ENCODE measurements around the gene CSMD2.

The CSMD2 gene

DNA sequence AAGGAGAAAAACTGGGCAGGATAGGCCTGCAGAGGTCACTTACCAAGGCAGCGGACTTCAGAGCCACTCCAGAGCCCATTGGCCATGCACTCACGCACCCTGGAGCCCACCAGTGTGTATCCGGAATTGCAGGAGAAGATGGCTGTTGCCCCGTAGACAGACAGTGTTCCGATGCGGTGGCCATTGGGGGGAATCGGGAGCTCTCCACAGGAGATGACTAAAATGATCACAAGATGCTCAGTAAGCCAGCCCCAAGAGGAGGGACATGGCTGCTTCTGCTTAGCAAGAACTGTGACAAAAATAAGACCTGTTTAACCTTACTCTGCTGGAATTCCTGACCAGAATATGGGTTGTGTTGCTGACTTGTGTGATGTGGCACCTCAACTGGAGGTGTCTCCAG lies 595.7 kb downstream of the CSMD2 start:
- Histone ChIP-seq H3K9me3 (ENCODE audit: control insufficient read depth in 5 of 5, low read length in 5 of 5) (peaks cover 0 to 3% (median 0%) of the 10 kb centered on the region in 5 donors), H3K27me3 (ENCODE audit: control insufficient read depth in 5 of 5, insufficient read depth in 4 of 5, low read length in 5 of 5) (no peaks in the 10 kb centered on the region), H3K4me1 (ENCODE audit: control insufficient read depth in 5 of 5, insufficient read depth in 5 of 5, low read length in 5 of 5) (peaks cover 0 to 27% (median 0%) of the 10 kb centered on the region in 5 donors)

DNA sequence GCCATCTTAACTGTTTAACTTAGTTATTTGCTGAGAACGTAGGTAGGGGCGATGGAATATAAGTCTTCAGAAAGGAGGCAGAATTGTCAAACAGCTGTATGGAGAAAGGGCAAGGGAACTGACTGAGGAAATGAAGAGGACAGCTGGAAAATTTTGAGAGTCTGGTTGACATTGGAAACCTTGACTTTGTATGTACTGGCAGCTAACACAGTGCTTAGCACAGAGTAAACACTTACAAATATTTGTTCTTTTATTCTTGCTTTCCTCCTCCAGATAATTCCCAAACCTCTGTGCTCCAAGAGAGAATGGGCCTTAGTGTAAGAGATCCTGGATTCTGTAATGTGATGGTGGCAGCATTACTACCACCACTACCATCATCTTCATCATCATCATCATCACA lies 601.3 kb downstream of the CSMD2 start:
- Histone ChIP-seq H3K27me3 (ENCODE audit: control insufficient read depth in 5 of 5, insufficient read depth in 4 of 5, low read length in 5 of 5) (no peaks in the 10 kb centered on the region), H3K9me3 (ENCODE audit: control insufficient read depth in 5 of 5, low read length in 5 of 5) (peaks cover 0 to 3% (median 0%) of the 10 kb centered on the region in 5 donors), H3K9ac (ENCODE audit: low read length in 5 of 5) (no peak overlapping the region), H3K4me3 (ENCODE audit: low read depth in 1 of 5, low read length in 5 of 5) (no peak overlapping the region), H3K36me3 (ENCODE audit: control insufficient read depth in 5 of 5, insufficient read depth in 5 of 5, low read length in 5 of 5) (no peaks in the 10 kb centered on the region), H3K4me1 (ENCODE audit: control insufficient read depth in 5 of 5, insufficient read depth in 5 of 5, low read length in 5 of 5) (no peaks in the 10 kb centered on the region), H3K27ac (ENCODE audit: low read depth, low read length) (no peak overlapping the region)

More for the DNA sequence above, 595.7 kb downstream of the CSMD2 start:
- H3K36me3 ChIP-seq (ENCODE audit: control insufficient read depth in 5 of 5, insufficient read depth in 5 of 5, low read length in 5 of 5), result no peaks in the 10 kb centered on the region
- H3K4me3 ChIP-seq (ENCODE audit: low read depth in 1 of 5, low read length in 5 of 5), result no peak overlapping the region
- H3K9ac ChIP-seq (ENCODE audit: low read length in 5 of 5), result no peak overlapping the region
- no peak overlapping the region for H3K27ac ChIP-seq (ENCODE audit: low read depth, low read length)

DNA sequence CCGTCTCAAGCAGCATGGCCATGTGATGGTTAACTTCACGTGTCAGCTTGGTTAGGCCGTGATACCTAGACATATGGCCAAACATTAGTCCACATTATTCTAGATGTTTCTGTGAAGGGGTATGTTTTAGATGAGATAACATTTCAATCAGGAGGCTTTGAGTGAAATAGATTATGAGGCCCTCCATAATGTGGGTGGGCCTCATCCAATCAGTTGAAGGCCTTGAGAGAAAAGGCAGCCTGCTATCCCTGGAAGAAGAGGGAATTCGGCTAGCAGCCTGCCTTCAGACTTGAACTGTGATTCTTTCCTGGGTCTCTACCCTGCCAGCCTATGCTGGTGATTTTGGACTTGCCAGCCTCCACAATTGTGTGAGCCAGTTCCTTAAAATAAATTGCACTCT lies 602.5 kb downstream of the CSMD2 start:
- peaks cover 0 to 1% (median 0%) of the 10 kb centered on the region in 5 donors for H3K9me3 ChIP-seq (ENCODE audit: control insufficient read depth in 5 of 5, low read length in 5 of 5)
- H3K27ac ChIP-seq (ENCODE audit: low read depth, low read length), result no peak overlapping the region
- H3K9ac ChIP-seq (ENCODE audit: low read length in 5 of 5), result no peak overlapping the region
- H3K36me3 ChIP-seq (ENCODE audit: control insufficient read depth in 5 of 5, insufficient read depth in 5 of 5, low read length in 5 of 5), result no peaks in the 10 kb centered on the region
- no peak overlapping the region for H3K4me3 ChIP-seq (ENCODE audit: low read depth in 1 of 5, low read length in 5 of 5)
- no peaks in the 10 kb centered on the region for H3K27me3 ChIP-seq (ENCODE audit: control insufficient read depth in 5 of 5, insufficient read depth in 4 of 5, low read length in 5 of 5)
- H3K4me1 ChIP-seq (ENCODE audit: control insufficient read depth in 5 of 5, insufficient read depth in 5 of 5, low read length in 5 of 5), result no peaks in the 10 kb centered on the region

DNA sequence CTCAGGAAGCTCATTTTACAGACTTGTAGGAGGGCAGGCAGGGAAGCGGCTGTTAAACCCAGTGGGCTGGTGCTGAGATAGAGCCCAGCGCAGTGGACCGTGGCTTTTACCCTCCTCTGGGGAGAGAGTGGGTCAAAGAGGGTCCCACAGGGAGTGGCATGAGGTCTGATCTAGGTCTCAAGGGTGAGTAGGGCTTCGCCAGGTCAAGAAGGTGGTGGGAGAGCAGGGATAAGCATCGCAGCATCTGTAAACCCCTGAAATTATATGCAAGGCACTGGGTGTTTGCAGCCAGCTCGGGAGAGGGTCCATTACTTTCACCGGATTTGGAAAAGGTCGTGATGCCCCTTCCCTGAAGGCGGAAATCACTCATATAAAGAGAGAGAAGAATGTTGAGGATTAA lies 603.5 kb downstream of the CSMD2 start:
- no peak overlapping the region for H3K27ac ChIP-seq (ENCODE audit: low read depth, low read length)
- no peaks in the 10 kb centered on the region for H3K27me3 ChIP-seq (ENCODE audit: control insufficient read depth in 5 of 5, insufficient read depth in 4 of 5, low read length in 5 of 5)
- H3K4me3 ChIP-seq (ENCODE audit: low read depth in 1 of 5, low read length in 5 of 5), result no peak overlapping the region
- H3K36me3 ChIP-seq (ENCODE audit: control insufficient read depth in 5 of 5, insufficient read depth in 5 of 5, low read length in 5 of 5), result no peaks in the 10 kb centered on the region
- peaks cover 0 to under 1% (median 0%) of the 10 kb centered on the region in 5 donors for H3K9me3 ChIP-seq (ENCODE audit: control insufficient read depth in 5 of 5, low read length in 5 of 5)
- H3K4me1 ChIP-seq (ENCODE audit: control insufficient read depth in 5 of 5, insufficient read depth in 5 of 5, low read length in 5 of 5), result no peaks in the 10 kb centered on the region
- no peak overlapping the region for H3K9ac ChIP-seq (ENCODE audit: low read length in 5 of 5)

DNA sequence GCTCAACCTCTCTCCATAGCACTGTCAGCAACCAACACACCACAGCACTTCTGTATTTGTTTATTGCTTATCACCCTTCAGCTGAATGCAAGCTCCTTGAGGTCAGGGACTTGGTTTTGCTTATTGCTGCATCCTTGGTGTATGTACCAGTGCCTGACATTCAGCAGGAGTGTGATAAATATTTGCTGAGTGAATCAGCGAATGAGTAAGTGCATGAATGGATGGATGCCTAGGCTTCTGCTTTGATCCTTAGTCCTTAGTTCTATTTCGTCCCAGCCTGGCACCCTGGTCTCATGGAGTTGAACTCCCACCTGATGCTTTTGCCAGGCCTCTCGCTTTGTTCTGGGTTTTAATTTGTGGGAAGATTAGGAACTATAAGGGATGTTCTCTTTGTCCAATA lies 604.4 kb downstream of the CSMD2 start:
- Histone ChIP-seq H3K9ac (ENCODE audit: low read length in 5 of 5) (no peak overlapping the region), H3K27me3 (ENCODE audit: control insufficient read depth in 5 of 5, insufficient read depth in 4 of 5, low read length in 5 of 5) (no peaks in the 10 kb centered on the region), H3K9me3 (ENCODE audit: control insufficient read depth in 5 of 5, low read length in 5 of 5) (peaks cover 0 to 4% (median 0%) of the 10 kb centered on the region in 5 donors), H3K27ac (ENCODE audit: low read depth, low read length) (no peak overlapping the region), H3K4me1 (ENCODE audit: control insufficient read depth in 5 of 5, insufficient read depth in 5 of 5, low read length in 5 of 5) (no peaks in the 10 kb centered on the region), H3K36me3 (ENCODE audit: control insufficient read depth in 5 of 5, insufficient read depth in 5 of 5, low read length in 5 of 5) (no peaks in the 10 kb centered on the region), H3K4me3 (ENCODE audit: low read depth in 1 of 5, low read length in 5 of 5) (no peak overlapping the region)

DNA sequence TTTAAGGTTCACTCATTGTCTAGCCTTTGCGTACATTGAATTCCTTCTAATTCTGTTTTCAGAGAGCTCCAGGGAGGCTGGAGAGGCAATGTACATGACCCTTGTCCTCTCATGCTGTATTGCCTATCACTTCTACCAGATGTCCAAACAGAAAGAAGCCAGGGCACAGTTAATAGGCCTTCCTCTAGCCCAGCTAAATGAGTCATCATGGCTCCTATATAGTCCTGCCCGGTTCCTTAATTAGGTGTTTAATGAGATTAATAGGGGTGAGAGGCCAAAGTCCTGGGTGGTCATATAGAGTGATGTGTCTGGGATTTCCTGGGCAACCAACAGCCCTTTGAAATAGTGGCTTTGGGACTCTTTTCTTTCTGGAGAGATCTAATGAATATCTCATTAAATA lies 616.3 kb downstream of the CSMD2 start:
- no peaks in the 10 kb centered on the region for H3K36me3 ChIP-seq (ENCODE audit: control insufficient read depth in 5 of 5, insufficient read depth in 5 of 5, low read length in 5 of 5)
- H3K4me1 ChIP-seq (ENCODE audit: control insufficient read depth in 5 of 5, insufficient read depth in 5 of 5, low read length in 5 of 5), result no peaks in the 10 kb centered on the region
- no peak overlapping the region for H3K4me3 ChIP-seq (ENCODE audit: low read depth in 1 of 5, low read length in 5 of 5)
- H3K27ac ChIP-seq (ENCODE audit: low read depth, low read length), result no peak overlapping the region
- H3K9me3 ChIP-seq (ENCODE audit: control insufficient read depth in 5 of 5, low read length in 5 of 5), result peaks cover 8 to 35% (median 31%) of the 10 kb centered on the region in 5 donors
- H3K9ac ChIP-seq (ENCODE audit: low read length in 5 of 5), result no peak overlapping the region
- H3K27me3 ChIP-seq (ENCODE audit: control insufficient read depth in 5 of 5, insufficient read depth in 4 of 5, low read length in 5 of 5), result no peaks in the 10 kb centered on the region

DNA sequence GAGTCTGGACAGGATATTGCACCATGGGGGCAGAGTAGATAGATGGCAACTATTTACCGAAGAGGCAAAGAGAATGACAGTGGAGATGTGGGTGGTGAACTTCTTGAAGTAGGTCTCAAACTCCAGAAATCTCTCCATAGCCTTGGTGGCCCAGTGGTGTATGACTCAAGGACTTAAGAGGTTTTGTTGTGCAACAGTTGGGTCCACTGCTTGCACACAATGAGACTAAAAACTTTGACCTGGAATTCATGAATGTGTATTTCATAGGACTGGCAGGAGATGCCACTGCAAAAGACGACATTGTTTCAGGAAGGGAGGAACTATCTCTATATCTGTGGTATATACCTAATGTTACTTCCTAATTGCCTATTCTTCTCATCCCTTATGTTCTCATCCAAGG lies 616.7 kb downstream of the CSMD2 start:
- no peaks in the 10 kb centered on the region for H3K27me3 ChIP-seq (ENCODE audit: control insufficient read depth in 5 of 5, insufficient read depth in 4 of 5, low read length in 5 of 5)
- H3K27ac ChIP-seq (ENCODE audit: low read depth, low read length), result no peak overlapping the region
- no peak overlapping the region for H3K9ac ChIP-seq (ENCODE audit: low read length in 5 of 5)
- no peaks in the 10 kb centered on the region for H3K36me3 ChIP-seq (ENCODE audit: control insufficient read depth in 5 of 5, insufficient read depth in 5 of 5, low read length in 5 of 5)
- H3K4me3 ChIP-seq (ENCODE audit: low read depth in 1 of 5, low read length in 5 of 5), result no peak overlapping the region
- no peaks in the 10 kb centered on the region for H3K4me1 ChIP-seq (ENCODE audit: control insufficient read depth in 5 of 5, insufficient read depth in 5 of 5, low read length in 5 of 5)
- peaks cover 8 to 35% (median 31%) of the 10 kb centered on the region in 5 donors for H3K9me3 ChIP-seq (ENCODE audit: control insufficient read depth in 5 of 5, low read length in 5 of 5)

DNA sequence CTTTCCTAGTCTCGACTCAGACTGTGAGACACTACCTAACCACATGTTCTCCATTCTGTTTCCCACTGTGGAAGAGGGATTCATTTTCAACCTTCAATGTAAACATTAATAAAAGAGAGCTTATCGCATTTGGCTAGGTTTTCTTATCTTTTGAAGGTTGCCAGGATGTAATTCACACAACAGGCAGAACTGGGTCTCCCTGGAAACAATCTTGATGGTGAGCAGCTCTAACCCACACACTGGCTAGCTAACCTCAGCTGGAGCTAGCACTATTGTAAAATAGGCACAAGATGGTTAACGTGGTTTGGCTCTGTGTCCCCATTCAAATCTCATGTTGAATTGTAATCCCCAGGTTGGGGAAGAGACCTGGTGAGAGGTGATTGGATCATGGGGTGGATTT lies 617.5 kb downstream of the CSMD2 start:
- Histone ChIP-seq H3K4me3 (ENCODE audit: low read depth in 1 of 5, low read length in 5 of 5) (no peak overlapping the region), H3K36me3 (ENCODE audit: control insufficient read depth in 5 of 5, insufficient read depth in 5 of 5, low read length in 5 of 5) (no peaks in the 10 kb centered on the region), H3K27ac (ENCODE audit: low read depth, low read length) (no peak overlapping the region), H3K4me1 (ENCODE audit: control insufficient read depth in 5 of 5, insufficient read depth in 5 of 5, low read length in 5 of 5) (no peaks in the 10 kb centered on the region), H3K9ac (ENCODE audit: low read length in 5 of 5) (no peak overlapping the region), H3K27me3 (ENCODE audit: control insufficient read depth in 5 of 5, insufficient read depth in 4 of 5, low read length in 5 of 5) (no peaks in the 10 kb centered on the region), H3K9me3 (ENCODE audit: control insufficient read depth in 5 of 5, low read length in 5 of 5) (peaks cover 8 to 33% (median 31%) of the 10 kb centered on the region in 5 donors)

DNA sequence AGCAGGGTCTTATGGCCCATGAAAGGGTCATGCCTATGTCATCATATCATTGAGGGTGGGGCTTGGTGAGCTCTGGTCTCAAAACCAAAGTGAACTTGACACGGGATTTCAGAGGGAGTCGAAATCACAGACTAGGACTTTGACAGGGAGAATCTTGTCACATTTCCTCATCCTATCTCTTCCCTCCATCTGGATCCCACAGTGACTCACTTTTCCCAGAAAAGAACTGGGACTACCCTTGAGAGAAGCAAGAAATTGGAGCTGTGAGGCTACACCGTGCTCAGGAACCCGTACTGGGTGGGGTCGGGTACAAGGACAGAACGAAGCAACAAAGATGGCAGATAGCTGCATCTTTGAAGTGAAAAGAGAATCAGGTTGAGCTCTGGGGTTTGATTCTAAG lies 623.1 kb downstream of the CSMD2 start:
- H3K9ac ChIP-seq (ENCODE audit: low read length in 5 of 5), result no peak overlapping the region
- H3K27ac ChIP-seq (ENCODE audit: low read depth, low read length), result no peak overlapping the region
- H3K27me3 ChIP-seq (ENCODE audit: control insufficient read depth in 5 of 5, insufficient read depth in 4 of 5, low read length in 5 of 5), result peaks cover 0 to 3% (median 0%) of the 10 kb centered on the region in 5 donors

DNA sequence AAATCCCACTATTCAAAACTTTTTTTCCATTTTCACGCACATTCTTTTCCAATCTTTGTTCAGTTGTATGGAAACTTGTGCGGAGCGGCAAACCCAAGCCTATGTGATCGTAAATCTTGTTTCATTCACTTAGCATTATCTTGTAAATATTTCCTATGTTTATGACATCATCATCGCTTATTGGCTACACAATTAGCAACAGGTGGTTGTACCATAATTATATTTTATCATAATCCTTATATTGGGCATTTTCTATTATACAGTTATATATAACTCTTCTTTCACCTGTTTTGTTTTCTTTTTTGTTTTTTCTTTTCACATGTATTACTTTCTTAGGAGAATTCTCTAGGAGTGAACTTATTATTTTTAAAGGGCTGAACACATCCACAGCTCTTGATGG lies 627.1 kb downstream of the CSMD2 start:
- peaks cover 0 to 2% (median 0%) of the 10 kb centered on the region in 5 donors for H3K36me3 ChIP-seq (ENCODE audit: control insufficient read depth in 5 of 5, insufficient read depth in 5 of 5, low read length in 5 of 5)
- H3K27me3 ChIP-seq (ENCODE audit: control insufficient read depth in 5 of 5, insufficient read depth in 4 of 5, low read length in 5 of 5), result peaks cover 0 to 3% (median 0%) of the 10 kb centered on the region in 5 donors
- H3K9me3 ChIP-seq (ENCODE audit: control insufficient read depth in 5 of 5, low read length in 5 of 5), result no peaks in the 10 kb centered on the region

More for the DNA sequence above, 623.1 kb downstream of the CSMD2 start:
- peaks cover 0 to 2% (median 0%) of the 10 kb centered on the region in 5 donors for H3K36me3 ChIP-seq (ENCODE audit: control insufficient read depth in 5 of 5, insufficient read depth in 5 of 5, low read length in 5 of 5)
- no peaks in the 10 kb centered on the region for H3K9me3 ChIP-seq (ENCODE audit: control insufficient read depth in 5 of 5, low read length in 5 of 5)
- no peaks in the 10 kb centered on the region for H3K4me1 ChIP-seq (ENCODE audit: control insufficient read depth in 5 of 5, insufficient read depth in 5 of 5, low read length in 5 of 5)
- H3K4me3 ChIP-seq (ENCODE audit: low read depth in 1 of 5, low read length in 5 of 5), result no peak overlapping the region

DNA sequence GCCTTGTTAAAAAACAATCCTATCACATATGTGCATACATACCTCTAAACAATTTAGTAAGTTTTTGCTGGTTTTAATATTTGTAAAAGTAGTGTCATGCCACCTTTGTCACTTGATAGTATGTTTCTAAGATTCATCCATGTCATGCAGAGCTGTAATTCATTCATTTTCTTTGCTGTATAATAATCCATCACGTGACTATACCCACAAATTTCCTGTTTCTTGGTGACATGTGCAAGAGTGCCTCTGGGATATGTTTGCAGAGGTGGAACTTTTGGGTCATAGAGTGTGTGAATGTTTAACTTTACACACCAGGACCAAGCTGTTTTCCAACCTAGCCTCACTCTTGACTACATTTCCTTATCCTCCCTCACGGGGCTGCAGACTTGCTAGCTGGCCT lies 629.7 kb downstream of the CSMD2 start:
- Histone ChIP-seq H3K36me3 (ENCODE audit: control insufficient read depth in 5 of 5, insufficient read depth in 5 of 5, low read length in 5 of 5) (no peaks in the 10 kb centered on the region), H3K9me3 (ENCODE audit: control insufficient read depth in 5 of 5, low read length in 5 of 5) (no peaks in the 10 kb centered on the region), H3K27ac (ENCODE audit: low read depth, low read length) (no peak overlapping the region), H3K9ac (ENCODE audit: low read length in 5 of 5) (no peak overlapping the region), H3K4me1 (ENCODE audit: control insufficient read depth in 5 of 5, insufficient read depth in 5 of 5, low read length in 5 of 5) (no peaks in the 10 kb centered on the region), H3K4me3 (ENCODE audit: low read depth in 1 of 5, low read length in 5 of 5) (no peak overlapping the region), H3K27me3 (ENCODE audit: control insufficient read depth in 5 of 5, insufficient read depth in 4 of 5, low read length in 5 of 5) (peaks cover 0 to 2% (median 0%) of the 10 kb centered on the region in 5 donors)

More for the DNA sequence above, 627.1 kb downstream of the CSMD2 start:
- no peak overlapping the region for H3K4me3 ChIP-seq (ENCODE audit: low read depth in 1 of 5, low read length in 5 of 5)
- no peaks in the 10 kb centered on the region for H3K4me1 ChIP-seq (ENCODE audit: control insufficient read depth in 5 of 5, insufficient read depth in 5 of 5, low read length in 5 of 5)
- no peak overlapping the region for H3K27ac ChIP-seq (ENCODE audit: low read depth, low read length)
- H3K9ac ChIP-seq (ENCODE audit: low read length in 5 of 5), result no peak overlapping the region

All from subcutaneous abdominal adipose tissue (tissue), 5 donors.